SU-DHL-6 (cell line): Measurements from ENCODE around the gene PUS1.

ENCODE experiments used
- EZH2phosphoT487 ChIP-seq: fragments of 200-600 bp; sonication (generic), shearing (Covaris generic); conservative IDR thresholded peaks from 2 replicates; pipeline ENCODE4 v1.6.1; 2018; ENCODE audit warnings: mild to moderate bottlenecking, antibody characterized with exemption, low read length, moderate library complexity, mixed read lengths
- TF ChIP-seq, protein P1 (sequence below): fragments of 200-600 bp; sonication (generic); IDR thresholded peaks from one replicate; pipeline ENCODE4 v1.5.1; 2017; ENCODE audit warnings: antibody characterized with exemption, mild to moderate bottlenecking, low read length, moderate library complexity; ENCODE audit not compliant: insufficient read depth, poor library complexity, severe bottlenecking

DNA sequence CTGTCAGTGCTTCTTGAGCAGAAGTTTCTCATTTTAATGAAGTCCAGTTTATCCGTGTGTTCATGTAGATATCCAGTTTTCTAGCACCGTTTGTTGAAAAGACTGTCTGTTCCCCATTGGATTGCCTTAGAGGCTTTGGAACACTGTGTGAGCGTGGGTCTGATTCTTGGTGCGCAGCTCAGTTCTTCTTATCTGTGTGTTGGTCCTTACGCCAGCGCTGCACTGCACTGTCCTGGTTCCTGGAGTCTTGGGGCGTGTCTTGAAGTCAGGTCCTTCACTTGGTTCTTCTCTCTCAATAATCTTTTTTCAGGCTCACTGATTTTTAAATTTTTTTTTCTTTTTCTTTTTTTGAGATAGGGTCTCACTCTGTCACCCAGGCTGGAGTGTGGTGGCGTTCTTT lies 46.2 kb downstream of the PUS1 start:
- TF ChIP-seq, protein P1, sequence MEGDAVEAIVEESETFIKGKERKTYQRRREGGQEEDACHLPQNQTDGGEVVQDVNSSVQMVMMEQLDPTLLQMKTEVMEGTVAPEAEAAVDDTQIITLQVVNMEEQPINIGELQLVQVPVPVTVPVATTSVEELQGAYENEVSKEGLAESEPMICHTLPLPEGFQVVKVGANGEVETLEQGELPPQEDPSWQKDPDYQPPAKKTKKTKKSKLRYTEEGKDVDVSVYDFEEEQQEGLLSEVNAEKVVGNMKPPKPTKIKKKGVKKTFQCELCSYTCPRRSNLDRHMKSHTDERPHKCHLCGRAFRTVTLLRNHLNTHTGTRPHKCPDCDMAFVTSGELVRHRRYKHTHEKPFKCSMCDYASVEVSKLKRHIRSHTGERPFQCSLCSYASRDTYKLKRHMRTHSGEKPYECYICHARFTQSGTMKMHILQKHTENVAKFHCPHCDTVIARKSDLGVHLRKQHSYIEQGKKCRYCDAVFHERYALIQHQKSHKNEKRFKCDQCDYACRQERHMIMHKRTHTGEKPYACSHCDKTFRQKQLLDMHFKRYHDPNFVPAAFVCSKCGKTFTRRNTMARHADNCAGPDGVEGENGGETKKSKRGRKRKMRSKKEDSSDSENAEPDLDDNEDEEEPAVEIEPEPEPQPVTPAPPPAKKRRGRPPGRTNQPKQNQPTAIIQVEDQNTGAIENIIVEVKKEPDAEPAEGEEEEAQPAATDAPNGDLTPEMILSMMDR = no peak
- no peak for TF ChIP-seq EZH2phosphoT487
